ENCODE results near the gene CIROP.

The CIROP gene, protein sequence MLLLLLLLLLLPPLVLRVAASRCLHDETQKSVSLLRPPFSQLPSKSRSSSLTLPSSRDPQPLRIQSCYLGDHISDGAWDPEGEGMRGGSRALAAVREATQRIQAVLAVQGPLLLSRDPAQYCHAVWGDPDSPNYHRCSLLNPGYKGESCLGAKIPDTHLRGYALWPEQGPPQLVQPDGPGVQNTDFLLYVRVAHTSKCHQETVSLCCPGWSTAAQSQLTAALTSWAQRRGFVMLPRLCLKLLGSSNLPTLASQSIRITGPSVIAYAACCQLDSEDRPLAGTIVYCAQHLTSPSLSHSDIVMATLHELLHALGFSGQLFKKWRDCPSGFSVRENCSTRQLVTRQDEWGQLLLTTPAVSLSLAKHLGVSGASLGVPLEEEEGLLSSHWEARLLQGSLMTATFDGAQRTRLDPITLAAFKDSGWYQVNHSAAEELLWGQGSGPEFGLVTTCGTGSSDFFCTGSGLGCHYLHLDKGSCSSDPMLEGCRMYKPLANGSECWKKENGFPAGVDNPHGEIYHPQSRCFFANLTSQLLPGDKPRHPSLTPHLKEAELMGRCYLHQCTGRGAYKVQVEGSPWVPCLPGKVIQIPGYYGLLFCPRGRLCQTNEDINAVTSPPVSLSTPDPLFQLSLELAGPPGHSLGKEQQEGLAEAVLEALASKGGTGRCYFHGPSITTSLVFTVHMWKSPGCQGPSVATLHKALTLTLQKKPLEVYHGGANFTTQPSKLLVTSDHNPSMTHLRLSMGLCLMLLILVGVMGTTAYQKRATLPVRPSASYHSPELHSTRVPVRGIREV

DNA sequence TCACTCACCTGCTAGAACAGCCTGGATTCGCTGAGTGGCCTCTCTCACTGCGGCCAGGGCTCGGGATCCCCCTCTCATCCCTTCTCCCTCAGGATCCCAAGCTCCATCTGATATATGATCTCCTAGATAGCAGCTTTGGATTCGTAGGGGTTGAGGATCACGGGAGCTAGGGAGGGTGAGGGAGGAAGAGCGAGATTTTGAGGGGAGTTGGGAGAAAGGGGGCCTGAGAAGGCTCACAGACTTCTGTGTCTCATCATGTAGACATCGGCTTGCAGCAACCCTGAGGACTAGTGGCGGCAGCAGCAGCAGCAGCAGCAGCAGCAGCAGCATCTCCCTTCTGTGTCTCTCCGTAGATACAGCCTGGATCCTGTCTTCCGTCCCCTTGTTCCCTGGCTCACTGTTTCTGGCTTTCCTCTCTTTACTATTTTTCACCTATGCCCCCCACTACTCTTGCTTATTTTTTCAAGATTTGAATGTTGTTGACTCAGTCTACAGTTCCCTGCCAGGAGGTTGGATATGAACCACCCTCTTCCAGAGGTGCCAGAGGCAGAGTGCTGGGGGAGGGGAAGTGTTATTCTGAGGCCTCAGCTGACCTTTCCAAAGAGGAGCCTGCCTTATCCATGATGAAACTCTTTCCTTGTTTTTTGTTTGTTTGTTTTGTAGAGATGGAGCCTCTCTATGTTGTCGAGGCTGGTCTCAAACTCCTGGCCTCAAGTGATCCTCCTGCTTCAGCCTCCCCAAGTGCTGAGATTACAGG, at the start of gene CIROP:
Gene CIROP, minus strand, starts transcription at position 399 of the 757 bp plus-strand sequence. Its CDS starts 69 bp downstream, at position 330.
- no peak for DNase-seq

DNA sequence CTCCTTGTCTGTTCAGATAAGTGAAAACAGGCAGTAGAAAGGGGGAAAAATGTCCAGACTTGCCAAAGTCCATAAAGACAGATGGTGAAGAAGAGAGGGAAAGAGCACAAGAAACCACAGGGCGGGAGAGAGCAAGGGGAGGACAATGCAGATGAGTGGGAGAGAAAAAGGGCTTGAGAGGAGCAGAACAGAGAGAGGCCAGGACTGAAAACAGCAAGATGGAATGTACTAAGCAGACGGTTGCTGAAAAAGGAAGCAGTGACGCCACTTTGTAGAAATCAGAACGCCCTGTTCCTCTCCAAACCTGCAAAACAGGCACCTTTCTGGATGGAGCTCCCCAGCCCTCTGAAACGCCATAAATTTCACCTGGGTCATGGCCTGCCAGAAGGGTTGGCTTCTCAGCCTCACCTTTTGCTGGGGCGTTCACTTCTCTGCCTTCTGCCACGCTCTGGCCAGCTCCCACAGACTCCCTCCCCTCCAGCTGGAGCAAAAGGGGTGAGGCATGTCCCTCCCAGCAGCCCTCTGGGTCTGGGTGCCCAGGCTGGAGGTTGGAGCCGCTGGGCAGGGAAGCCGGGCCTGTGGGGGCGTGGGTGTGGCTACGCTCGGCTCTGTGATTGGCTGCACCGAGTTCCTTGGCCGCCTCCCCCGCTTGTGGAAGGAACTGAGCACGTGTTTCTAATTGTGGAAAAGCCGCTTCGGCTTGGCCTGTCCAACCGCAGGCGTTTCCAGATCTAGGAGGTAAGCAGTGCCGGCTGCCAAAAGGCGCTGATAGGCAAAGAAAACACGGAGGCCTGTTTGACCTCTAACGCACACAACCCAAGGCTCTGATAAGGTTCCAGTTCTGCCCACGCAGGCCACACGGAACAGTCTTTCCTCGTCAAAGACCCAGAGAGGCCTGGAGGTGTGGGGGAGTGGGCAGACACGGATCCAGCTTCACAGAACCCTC, 49.3 kb upstream of the CIROP start:
- no peak for DNase-seq

DNA sequence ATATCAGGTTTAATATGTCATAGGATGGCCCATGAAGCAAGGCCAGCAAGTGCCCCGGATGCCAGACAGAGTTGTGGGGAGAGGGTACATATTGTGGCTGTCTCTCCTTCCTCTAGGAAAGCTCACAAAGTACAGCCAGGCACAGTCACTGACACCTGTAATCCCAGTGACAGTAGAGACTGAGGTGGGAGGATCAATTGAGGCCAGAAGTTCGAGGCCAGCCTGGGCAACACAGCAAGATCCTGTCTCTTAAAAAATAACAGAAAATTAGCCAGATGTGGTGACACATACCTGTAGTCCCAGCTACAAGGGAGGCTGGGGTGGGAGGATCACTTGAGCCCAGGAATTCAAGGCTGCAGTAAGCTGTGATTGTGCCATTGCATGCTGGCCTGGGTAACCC, 46.6 kb upstream of the CIROP start:
- DNase-seq, result no peak

DNA sequence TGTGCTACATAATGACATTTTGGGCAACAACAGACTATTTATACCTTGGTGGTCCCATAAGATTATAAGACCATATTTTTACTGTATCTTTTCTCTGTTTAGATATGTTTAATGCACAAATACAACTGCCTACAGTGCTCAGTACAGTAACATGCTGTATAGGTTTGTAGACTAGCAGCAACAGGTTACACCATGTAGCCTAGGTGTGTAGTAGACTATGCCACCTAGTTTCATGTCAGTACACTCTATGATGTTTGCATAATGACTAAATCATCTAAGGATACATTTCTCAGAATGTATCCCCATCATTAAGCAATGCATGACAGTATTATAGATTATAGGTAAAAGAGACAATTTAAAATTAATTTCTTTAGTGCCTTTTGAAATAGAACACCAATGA, 45.0 kb upstream of the CIROP start:
- DNase-seq, result no peak

DNA sequence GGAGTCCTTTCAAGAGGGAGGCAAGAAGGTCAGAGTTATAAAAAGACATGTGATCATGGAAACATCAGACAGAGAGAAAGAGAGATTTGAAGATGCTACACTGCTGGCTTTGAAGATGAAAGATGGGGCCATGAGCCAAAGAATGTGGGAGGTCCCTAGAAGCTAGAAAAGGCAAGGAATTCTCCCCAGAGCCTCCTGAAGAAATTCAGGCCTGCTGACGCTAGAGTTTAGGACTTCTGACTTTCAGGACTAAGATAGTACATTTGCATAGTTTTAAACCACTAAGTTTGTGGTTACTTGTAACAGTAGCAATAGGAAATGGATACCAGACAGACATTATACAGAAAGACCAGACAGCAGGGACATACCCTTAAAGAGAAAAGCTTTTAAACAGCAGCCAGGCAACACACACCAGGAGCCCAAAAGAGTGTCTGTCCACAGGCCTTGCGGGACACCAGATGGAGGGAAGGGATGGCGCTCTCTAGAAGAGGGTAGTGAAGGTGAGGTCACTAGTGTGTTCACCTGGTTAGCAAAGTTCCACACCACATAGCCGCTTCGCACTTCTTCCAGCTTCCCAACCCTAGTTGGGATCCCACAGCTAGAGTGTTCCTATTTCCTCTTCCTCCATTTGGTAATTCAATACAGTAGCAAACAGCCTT, 43.9 kb upstream of the CIROP start:
- DNase-seq, result no peak

DNA sequence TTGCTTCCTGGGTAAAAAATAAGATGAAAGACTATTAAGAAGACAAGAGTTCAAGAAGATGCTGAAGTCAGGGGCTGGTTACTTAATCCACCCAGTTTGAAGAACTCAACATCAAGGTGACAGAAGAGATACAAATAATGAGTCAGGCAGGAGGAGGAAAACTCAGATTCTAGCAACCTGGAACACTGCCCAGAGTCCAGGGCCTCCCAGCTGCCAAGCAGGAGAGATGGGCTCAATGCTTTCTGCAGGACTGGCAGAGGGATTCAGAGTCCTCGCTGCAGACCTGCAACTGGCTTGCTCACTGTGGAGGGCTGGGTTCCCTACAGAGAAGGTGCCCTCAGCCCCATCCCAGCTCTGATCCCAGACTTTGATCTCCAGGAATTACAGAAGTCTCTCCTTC, 42.9 kb upstream of the CIROP start:
- no peak for DNase-seq

DNA sequence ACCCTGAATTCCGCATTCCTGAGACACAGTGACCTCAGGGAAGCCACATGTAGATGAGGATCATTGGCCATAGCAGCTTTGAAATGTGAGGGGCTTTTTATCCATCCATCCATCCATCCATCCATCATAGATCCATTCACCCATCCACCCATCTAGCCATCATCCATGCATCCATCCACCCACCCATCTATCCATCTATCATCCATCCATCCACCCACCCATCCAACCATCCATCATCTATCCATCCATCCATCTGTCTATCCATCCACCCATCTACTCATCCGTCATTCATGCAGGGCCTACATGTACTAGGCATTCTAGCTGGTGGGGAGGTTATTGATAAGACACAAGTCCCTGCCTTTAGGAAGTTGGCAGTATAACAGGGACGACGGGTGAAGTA, 42.2 kb upstream of the CIROP start:
- DNase-seq, result no peak

DNA sequence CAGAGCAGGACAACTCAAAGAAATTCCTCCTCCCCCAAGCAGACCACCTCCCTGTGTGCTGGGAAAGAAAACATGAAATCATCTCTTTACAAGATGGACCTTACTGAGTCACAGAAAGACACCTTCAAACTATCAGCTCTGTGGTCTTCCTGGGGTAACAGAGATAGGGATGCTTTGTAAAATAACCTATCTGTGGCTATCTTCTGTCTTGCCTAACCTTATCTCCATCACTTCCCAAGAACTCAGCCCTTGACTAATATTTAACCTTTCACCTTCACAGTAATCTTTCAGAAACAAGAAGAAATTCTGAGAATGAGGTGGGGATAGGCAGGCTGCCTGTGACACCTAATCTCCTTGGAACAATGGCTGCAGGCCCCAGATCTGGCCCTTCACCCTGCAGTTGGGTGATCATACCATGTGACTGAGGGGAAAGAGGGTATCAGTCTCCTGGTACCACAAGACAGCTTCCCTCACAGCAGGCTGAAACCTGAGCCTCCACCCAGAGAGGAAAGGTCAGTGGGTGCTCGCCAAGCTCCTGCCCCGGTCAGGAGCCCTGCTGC, 41.6 kb upstream of the CIROP start:
- DNase-seq, result no peak

DNA sequence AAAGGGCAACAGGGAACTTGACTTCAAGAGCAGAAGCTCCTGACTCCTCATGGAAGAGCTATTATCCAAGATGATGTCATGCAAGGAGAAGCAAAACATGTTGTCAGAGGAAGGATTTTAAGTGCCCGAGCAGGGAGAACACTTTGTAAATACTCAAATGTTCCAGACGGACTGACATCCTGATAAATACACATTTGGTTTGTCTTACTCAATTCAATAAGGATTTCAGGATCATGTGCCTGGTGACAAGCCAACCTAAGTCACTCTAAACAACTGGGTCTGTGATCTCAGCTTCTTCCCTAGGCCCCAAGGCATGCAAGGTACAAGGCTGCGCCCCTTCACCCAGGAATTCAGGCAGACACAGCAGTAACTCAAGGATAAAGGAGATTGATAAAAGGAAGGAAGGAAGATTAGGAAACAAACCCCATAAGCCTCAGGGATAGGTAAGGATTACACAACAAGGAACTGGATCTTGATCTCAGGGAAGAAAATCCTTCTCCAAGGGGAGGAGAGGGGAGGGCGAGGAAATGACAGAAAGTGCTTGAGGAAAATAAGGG, 41.1 kb upstream of the CIROP start:
- DNase-seq, result no peak

DNA sequence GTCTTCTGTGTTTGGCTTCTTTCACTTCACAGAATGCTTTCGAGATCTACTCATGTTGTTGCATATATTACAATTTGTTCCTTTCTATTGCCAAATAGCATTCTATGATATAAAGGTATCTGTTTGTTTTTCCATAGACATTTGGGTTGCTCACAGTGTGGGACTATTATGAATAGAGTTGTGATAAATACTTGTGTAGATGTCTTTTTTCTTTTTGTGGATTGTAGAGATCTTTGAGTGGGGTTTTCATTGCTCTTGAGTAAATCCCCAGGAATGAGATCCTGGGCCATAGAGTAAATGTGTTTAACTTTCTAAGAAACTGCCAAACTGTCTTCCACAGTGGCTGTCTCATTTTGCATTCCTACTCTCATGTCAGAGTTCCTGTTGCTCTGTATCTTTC, 39.1 kb upstream of the CIROP start:
- DNase-seq, result no peak

DNA sequence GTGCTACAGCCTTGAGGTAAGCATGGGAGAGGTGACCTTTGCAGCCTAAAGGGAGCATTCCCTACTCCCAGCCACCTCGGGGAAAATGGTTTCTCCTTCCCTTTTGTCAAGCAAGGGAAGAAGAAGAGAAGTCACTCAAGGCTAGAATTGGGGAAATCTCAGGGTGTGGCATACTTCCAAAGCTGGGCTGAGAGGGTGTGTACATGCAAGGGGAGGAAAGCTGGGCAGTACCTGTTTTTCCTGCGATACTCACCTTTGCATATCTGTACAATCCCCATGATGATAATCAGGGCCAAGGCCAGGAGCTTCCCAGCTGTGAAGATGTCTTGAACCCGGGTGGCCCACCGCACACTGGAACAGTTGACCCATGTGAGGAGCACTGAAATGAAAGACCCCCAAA, 38.0 kb upstream of the CIROP start:
- no peak for DNase-seq

DNA sequence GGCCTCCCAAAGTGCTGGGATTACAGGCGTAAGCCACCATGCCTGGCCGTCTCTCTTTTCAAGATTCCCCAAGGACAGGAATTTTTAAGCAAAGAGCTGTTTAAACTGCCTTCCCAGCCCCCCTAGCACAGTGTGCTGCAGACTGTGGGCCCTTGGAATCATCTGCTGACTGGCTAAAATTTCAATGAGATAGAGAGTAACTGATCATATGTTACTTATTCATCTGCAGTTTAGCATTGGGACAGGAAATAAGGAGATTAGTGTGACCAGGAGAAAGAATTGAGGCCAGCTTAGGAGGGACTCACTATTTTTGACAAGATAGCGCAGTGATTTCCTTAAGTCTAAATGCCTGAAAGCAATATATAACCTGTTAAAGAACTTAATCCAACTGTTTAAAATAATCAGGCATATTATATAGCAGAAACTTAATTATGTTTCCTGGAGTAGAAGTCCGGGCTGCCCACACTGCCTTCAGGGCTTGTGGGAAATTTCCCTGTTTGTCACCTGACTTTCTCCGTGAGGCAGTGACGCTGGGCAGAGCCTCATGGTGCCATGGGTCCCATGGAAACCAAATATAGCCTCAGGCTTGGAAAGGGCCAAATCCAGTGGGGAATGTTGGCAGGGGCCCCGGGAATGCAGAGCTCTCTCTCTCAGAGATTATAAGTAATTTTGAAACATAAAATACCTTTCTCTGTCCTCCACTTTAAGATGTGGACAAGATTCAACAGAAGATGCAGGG, 37.1 kb upstream of the CIROP start:
- DNase-seq, result no peak

DNA sequence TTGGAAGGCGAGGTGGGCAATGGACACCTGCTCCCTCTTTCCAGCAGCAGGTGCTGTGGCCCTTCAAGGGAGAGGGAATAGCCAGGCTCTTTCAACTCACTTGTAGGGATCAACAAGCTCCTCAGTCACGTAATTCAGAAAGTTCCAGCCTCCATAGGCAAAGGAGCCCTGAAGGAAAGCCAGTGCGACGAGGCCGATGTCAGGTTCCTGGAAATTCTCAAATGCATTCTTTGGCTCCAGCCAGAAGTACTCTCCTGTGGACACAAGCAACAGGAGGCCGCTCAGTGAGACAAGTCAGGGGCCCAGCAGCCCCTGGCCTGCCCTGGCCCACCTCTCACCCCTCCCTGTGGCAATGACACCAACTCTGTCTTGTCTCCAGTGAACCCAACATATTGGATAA, 35.6 kb upstream of the CIROP start:
- no peak for DNase-seq

DNA sequence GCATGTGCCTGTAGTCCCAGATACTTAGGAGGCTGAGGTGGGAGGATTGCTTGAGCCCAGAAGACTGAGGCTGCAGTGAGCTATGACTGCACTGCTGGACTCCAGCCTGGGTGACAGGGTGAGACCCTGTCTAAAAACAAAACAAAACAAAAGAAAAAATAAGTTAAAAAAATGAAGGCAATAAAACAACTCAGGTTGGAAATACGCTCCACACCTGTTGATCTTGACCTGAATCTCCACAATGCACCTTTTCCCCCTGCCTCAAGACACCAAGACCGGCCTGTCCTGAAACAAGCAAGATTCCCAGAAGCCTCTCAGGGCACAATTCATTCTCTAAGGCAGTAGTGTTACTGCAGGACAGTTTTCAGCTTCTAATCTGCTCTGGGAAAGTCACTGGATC, 35.1 kb upstream of the CIROP start:
- no peak for DNase-seq

DNA sequence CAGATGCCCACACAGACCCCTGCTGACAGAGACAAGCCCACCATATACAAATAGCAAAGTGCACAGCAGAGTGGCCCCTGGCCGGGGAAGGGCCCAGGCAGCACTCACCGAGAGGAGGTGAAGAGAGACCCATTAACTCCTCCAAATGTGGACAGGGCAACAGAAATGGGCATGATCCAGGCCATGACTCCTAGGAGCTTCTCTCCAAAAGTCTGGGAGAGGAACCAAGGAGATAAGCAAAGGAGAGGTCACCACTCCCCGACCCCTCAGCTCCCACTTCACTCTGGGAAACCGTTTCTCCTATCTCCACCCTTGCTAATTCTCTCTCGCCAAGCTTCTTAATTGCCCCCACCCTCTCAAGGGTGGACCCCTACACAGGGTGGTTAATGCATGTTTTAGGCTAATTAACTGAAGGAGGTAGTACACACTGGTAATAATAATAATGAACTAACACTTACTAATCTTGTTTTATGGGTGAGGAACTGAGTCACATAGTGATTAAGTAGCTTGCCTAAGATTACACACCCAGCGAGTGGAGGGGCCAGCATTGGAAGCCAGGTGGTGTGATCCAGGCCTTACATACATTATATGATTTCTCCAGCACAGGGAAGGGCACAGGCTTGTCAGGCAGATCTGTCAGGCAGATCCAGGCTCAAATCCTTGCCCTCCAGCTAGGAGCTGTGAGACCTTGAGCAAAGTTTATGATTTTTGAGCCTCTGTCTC, 33.2 kb upstream of the CIROP start:
- no peak for DNase-seq

DNA sequence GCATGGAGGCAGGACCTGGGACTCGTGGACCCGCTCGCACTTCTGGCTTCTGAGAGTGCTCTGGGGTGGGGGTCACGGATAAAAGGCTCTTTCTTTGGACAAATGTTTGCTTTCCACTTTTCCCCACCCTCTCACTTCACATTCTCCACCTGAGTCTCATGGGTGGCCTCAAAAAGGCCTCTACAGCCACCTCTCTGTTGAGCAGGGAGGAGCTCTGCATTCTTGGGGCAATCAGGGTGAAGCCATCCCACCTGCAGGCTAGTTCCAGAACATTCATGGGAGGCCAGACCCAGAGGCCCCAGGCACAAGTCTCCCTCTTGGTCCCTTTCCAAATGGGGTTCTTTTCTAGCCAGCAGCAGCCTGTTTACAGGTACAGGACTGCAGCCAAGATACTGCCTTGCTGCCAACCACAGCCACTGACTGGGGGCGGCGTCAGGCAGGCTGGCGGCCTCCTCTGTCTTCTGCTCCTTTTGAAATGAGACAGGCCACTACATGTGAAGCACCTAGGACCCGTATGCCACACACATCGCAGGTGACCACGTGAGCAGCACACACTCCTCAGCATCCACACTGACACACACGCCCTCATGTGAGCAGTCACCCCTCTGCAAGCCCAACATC, 32.5 kb upstream of the CIROP start:
- no peak for DNase-seq

DNA sequence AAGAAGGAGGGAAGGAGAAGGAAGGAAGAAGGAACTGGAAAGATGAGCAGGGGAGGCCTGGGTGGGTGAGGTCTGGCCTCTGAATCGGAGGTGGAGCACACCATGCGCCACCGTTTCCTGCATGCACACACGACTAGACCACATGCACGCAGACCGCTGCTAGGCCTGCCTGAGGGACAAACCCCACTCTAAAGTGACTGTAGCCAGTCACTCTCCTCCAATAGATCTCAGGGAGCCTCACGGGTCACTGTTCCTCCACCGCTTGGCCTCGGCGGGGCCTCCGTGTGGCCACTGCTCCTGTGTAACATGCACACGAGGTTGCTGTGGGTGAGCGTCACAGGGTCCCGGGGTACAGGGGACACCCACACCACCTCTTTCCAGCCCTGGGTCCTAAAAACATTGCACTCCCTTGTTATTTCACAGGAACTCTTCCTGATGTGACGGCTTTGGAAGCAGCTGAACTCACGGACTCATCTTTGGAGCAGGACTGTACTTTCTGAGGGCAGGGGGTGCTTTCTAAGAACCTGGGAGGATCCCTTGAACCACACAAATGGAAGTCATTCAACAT, 31.9 kb upstream of the CIROP start:
- no peak for DNase-seq

DNA sequence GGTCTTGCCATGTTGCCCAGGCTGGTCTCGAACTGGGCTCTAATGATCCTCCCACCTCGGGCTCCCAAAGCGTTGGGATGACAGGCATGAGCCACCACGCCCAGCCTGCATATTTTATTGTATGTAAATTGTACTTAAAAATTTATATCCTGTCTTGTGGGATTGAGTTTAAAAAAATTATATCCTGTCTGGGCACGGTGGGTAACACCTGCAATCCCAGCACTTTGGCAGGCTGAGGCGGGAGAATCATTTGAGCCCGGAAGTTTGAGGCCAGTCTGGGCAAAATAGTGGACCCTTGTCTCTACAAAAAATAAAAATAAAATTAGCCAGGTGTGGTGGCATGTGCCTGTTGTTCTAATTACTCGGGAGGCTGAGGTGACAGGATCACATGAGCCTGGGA, 28.2 kb upstream of the CIROP start:
- DNase-seq, result no peak

DNA sequence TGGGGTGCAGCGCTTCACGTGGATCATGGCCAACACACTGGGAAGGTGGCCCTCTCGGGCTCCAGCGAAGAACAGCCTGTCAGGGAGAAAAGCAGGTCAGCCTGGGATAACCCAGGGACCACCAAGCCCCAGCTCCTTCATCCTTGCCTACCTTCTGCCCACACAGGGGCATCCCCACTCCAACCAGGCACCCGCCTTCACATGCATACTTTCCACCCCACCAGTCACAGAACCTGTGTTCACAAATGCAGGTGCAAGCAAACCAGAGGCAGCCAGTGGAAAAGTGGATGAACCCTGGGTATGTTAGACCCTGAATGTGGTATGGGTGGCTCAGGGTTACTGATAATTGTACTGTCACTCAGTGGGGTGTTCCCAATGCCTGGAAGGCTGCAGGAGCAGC, 26.7 kb upstream of the CIROP start:
- no peak for DNase-seq
